Loucy (cell line): ENCODE measurements around the gene ZSWIM6.

Source experiments
- H2AFZ ChIP-seq: fragments of 200-600 bp; sonication (generic); 2 replicates; pipeline ENCODE4 v1.6.0; 2016; ENCODE audit warnings: antibody characterized with exemption, mild to moderate bottlenecking, low read length, moderate library complexity
- H3F3A ChIP-seq: fragments of 200-600 bp; 2 replicates; pipeline ENCODE4 v1.6.0; 2016; ENCODE audit warnings: antibody characterized with exemption, low read depth, mild to moderate bottlenecking
- H3K27me3 ChIP-seq: fragments of 200-600 bp; sonication (generic); 2 replicates; pipeline ENCODE4 v1.6.1; 2014; ENCODE audit warnings: low read length, mild to moderate bottlenecking; ENCODE audit not compliant: insufficient read depth, poor library complexity, severe bottlenecking
- H3K36me3 ChIP-seq: fragments of 200-600 bp; sonication (generic); 2 replicates; pipeline ENCODE4 v1.6.1; 2016; ENCODE audit warnings: low read length; ENCODE audit not compliant: insufficient read depth
- H3K4me1 ChIP-seq: fragments of 200-600 bp; sonication (generic); 2 replicates; pipeline ENCODE4 v1.5.1; 2014; ENCODE audit warnings: low read length, mild to moderate bottlenecking; ENCODE audit not compliant: insufficient read depth, poor library complexity, severe bottlenecking
- H3K4me2 ChIP-seq: fragments of 200-600 bp; sonication (generic); 2 replicates; pipeline ENCODE4 v1.6.0; 2014; ENCODE audit warnings: antibody characterized with exemption, low read length, low read depth, mild to moderate bottlenecking; ENCODE audit not compliant: poor library complexity, severe bottlenecking
- H3K4me3 ChIP-seq: fragments of 200-600 bp; sonication (generic); 2 replicates; pipeline ENCODE4 v1.5.1; 2014; ENCODE audit warnings: low read length, mild to moderate bottlenecking, mixed read lengths; ENCODE audit not compliant: poor library complexity, severe bottlenecking
- H3K79me2 ChIP-seq: fragments of 200-600 bp; sonication (generic); 2 replicates; pipeline ENCODE4 v1.6.1; 2014; ENCODE audit warnings: low read length; ENCODE audit not compliant: insufficient read depth
- H3K9ac ChIP-seq: fragments of 200-600 bp; sonication (generic); 2 replicates; pipeline ENCODE4 v1.6.0; 2014; ENCODE audit warnings: mild to moderate bottlenecking, low read depth, low read length, moderate library complexity; ENCODE audit not compliant: poor library complexity, severe bottlenecking
- H3K9me2 ChIP-seq: fragments of 200-600 bp; sonication (generic); replicated peaks from 2 replicates; pipeline ENCODE4 v1.6.1; 2016; ENCODE audit warnings: low read depth, low read length, mixed read lengths
- H3K9me3 ChIP-seq: fragments of 200-600 bp; sonication (generic); 2 replicates; pipeline ENCODE4 v1.6.1; 2014; ENCODE audit warnings: mild to moderate bottlenecking, antibody characterized with exemption, low read length, low read depth; ENCODE audit not compliant: insufficient read depth
- H4K20me1 ChIP-seq: fragments of 200-600 bp; sonication (generic); 2 replicates; pipeline ENCODE4 v1.6.0; 2014; ENCODE audit warnings: antibody characterized with exemption, low read length, mild to moderate bottlenecking; ENCODE audit not compliant: insufficient read depth, poor library complexity, severe bottlenecking
- EZH2phosphoT487 ChIP-seq: fragments of 200-600 bp; IDR thresholded peaks from 2 replicates; pipeline ENCODE4 v1.6.1; 2018; ENCODE audit warnings: antibody characterized with exemption, mild to moderate bottlenecking, moderate library complexity, borderline replicate concordance
- TF ChIP-seq, protein P1 (sequence below): fragments of 200-600 bp; sonication (generic); conservative IDR thresholded peaks from 2 replicates; pipeline ENCODE4 v1.5.1; 2014; ENCODE audit warnings: mild to moderate bottlenecking, antibody characterized with exemption, low read length

Gene ZSWIM6

DNA sequence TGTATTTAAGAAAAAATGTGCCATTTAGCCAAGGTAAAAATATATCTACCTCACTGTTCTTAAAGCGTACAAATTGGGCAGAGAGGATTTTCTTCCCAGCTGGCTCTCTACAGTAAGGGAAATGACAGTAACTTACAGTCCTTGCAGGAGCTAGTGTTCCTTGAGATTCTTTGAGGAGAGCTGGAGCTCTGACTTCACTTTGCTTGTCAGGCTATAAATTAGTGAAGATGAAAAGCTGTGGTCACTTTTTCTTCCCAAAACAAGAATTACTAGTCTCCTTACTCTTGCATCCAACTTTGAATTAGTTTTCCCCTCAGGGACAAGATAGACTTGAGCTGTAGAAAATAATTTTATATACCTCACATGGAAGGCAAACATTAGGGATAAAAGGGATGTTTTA, 129.9 kb downstream of the ZSWIM6 start:
- Histone ChIP-seq H3K36me3 (no peaks in the 10 kb centered on the region), H3K9me3 (no peaks in the 10 kb centered on the region), H3K27me3 (no peaks in the 10 kb centered on the region), H3K4me3 (no peak overlapping the region), H3K9ac (no peak overlapping the region), H2AFZ (no peak overlapping the region), H3K9me2 (no peaks in the 10 kb centered on the region), H3K79me2 (peaks cover 9% of the 10 kb centered on the region; the same call in 1 of the 2 replicates), H3K4me2 (no peak overlapping the region), H3K4me1 (no peaks in the 10 kb centered on the region), H3F3A (no peaks in the 10 kb centered on the region), H4K20me1 (no peaks in the 10 kb centered on the region)
- TF ChIP-seq, protein P1, sequence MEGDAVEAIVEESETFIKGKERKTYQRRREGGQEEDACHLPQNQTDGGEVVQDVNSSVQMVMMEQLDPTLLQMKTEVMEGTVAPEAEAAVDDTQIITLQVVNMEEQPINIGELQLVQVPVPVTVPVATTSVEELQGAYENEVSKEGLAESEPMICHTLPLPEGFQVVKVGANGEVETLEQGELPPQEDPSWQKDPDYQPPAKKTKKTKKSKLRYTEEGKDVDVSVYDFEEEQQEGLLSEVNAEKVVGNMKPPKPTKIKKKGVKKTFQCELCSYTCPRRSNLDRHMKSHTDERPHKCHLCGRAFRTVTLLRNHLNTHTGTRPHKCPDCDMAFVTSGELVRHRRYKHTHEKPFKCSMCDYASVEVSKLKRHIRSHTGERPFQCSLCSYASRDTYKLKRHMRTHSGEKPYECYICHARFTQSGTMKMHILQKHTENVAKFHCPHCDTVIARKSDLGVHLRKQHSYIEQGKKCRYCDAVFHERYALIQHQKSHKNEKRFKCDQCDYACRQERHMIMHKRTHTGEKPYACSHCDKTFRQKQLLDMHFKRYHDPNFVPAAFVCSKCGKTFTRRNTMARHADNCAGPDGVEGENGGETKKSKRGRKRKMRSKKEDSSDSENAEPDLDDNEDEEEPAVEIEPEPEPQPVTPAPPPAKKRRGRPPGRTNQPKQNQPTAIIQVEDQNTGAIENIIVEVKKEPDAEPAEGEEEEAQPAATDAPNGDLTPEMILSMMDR, result no peak
- TF ChIP-seq EZH2phosphoT487, result no peak

- H3K4me3 ChIP-seq, result no peak overlapping the region
- H3K79me2 ChIP-seq, result peaks cover 9% of the 10 kb centered on the region; the same call in 1 of the 2 replicates
- H3K36me3 ChIP-seq, result no peaks in the 10 kb centered on the region
- TF ChIP-seq, protein P1, result no peak
- H3K9me2 ChIP-seq, result no peaks in the 10 kb centered on the region
- H4K20me1 ChIP-seq, result no peaks in the 10 kb centered on the region
- H3K9me3 ChIP-seq, result no peaks in the 10 kb centered on the region
- H3K4me2 ChIP-seq, result no peak overlapping the region
- H2AFZ ChIP-seq, result no peak overlapping the region
- peaks cover 9% of the 10 kb centered on the region for H3K4me1 ChIP-seq
- no peaks in the 10 kb centered on the region for H3F3A ChIP-seq
- no peaks in the 10 kb centered on the region for H3K27me3 ChIP-seq
- no peak overlapping the region for H3K9ac ChIP-seq
Measured at GRCh38 chr5:61463596-61463995, 131.5 kb downstream of the ZSWIM6 start.

DNA sequence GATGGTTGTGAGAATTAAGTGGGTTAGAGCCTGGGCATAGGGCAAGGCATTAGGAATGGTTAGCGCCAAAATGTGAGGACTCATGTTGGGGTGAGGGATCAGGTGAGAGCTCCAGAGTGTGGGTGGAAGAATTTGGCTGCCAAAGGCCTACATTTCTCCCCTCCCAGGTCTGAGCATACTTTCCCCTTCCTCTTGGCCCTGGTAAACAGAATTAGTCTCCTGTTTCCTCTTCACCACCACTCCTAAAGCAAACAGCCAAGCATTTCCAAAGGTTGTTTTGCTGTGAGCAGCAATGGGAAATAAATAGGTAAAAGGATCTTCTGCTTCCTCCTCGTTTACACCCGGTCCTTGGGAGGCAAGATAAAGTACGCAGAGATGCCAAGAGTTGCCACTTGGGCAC, 132.5 kb downstream of the ZSWIM6 start:
- H3K4me1 ChIP-seq, result peaks cover 12% of the 10 kb centered on the region

More for the DNA sequence above, 132.5 kb downstream of the ZSWIM6 start:
- Histone ChIP-seq H3K27me3 (no peaks in the 10 kb centered on the region), H4K20me1 (no peaks in the 10 kb centered on the region), H3K36me3 (no peaks in the 10 kb centered on the region), H3K9me3 (no peaks in the 10 kb centered on the region), H3K9ac (no peak overlapping the region), H3K79me2 (peaks cover 9% of the 10 kb centered on the region; the same call in 1 of the 2 replicates), H2AFZ (no peak overlapping the region), H3K9me2 (no peaks in the 10 kb centered on the region), H3K4me3 (no peak overlapping the region), H3F3A (no peaks in the 10 kb centered on the region), H3K4me2 (no peak overlapping the region)
- TF ChIP-seq, protein P1, result no peak
- no peak for TF ChIP-seq EZH2phosphoT487
